ENCODE measurements around the gene GINS1. TPM values are rescaled to one million over a fixed set of nuclear protein-coding genes. Genes with fewer than 3 reads are reported as not detected.

The GINS1 gene
- polyA plus RNA-seq, 1 of the 3 experiments (the other 2 are of a cell fraction): 5.1 TPM

- peaks cover 56% of the 10 kb centered on the region for H3K79me2 ChIP-seq (ENCODE audit: insufficient read depth)
- TF ChIP-seq FOXM1 (IDR thresholded peaks at IDR 0.05; ENCODE audit: low read depth): no peak
- TF ChIP-seq MXI1 (IDR thresholded peaks at IDR 0.05; ENCODE audit: low read depth, low read length): 0 out of 2 replicates have a peak, but pooled peaks have one; percentile 15
- TF ChIP-seq, protein P1, sequence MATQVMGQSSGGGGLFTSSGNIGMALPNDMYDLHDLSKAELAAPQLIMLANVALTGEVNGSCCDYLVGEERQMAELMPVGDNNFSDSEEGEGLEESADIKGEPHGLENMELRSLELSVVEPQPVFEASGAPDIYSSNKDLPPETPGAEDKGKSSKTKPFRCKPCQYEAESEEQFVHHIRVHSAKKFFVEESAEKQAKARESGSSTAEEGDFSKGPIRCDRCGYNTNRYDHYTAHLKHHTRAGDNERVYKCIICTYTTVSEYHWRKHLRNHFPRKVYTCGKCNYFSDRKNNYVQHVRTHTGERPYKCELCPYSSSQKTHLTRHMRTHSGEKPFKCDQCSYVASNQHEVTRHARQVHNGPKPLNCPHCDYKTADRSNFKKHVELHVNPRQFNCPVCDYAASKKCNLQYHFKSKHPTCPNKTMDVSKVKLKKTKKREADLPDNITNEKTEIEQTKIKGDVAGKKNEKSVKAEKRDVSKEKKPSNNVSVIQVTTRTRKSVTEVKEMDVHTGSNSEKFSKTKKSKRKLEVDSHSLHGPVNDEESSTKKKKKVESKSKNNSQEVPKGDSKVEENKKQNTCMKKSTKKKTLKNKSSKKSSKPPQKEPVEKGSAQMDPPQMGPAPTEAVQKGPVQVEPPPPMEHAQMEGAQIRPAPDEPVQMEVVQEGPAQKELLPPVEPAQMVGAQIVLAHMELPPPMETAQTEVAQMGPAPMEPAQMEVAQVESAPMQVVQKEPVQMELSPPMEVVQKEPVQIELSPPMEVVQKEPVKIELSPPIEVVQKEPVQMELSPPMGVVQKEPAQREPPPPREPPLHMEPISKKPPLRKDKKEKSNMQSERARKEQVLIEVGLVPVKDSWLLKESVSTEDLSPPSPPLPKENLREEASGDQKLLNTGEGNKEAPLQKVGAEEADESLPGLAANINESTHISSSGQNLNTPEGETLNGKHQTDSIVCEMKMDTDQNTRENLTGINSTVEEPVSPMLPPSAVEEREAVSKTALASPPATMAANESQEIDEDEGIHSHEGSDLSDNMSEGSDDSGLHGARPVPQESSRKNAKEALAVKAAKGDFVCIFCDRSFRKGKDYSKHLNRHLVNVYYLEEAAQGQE (IDR thresholded peaks at IDR 0.05; ENCODE audit: low read depth, low read length): no peak
- no peak for TF ChIP-seq NFIC (IDR thresholded peaks at IDR 0.05; ENCODE audit: borderline replicate concordance)
- peak overlapping the region; percentile 76 to 79 for H3K27ac ChIP-seq (ENCODE audit: low read depth in 2 of 2, low read length in 1 of 2)
- peak overlapping the region; percentile 87 for H3K9ac ChIP-seq
- H3K4me3 ChIP-seq (ENCODE audit: low read depth in 2 of 2, low read length in 1 of 2): peak overlapping the region; percentile 80 to 89
- H3K4me2 ChIP-seq: peak overlapping the region; percentile 95
- 23% methylated on average over 17 of the region's 19 CpGs for WGBS (ENCODE audit: low lambda C conversion rate)
- H2AFZ ChIP-seq (ENCODE audit: low read depth): peak overlapping the region; percentile 78
- no peaks in the 10 kb centered on the region for H3K9me2 ChIP-seq
- peaks cover 0 to 3% of the 10 kb centered on the region in 2 experiments; a peak in 1 of 4 replicates for H3K4me1 ChIP-seq (ENCODE audit: control insufficient read depth in 1 of 2, insufficient read depth in 2 of 2, low read depth in 1 of 2, low read length in 1 of 2)
- ChIA-PET POLR2A (no interaction called here), CTCF (interaction anchor here (0.6 to 1.7 kb wide), 2 partner anchors 9 to 406 kb away, joined by 3 to 7 read pairs; no protein-coding TSS in a partner anchor)
- no peaks in the 10 kb centered on the region for H4K20me1 ChIP-seq (ENCODE audit: insufficient read depth)
- no peaks in the 10 kb centered on the region for H3K9me3 ChIP-seq
- H3F3A ChIP-seq (replicated peaks; ENCODE audit: insufficient read depth): peaks cover 3% of the 10 kb centered on the region
- DNase-seq: peak; percentile 13
- H3K36me3 ChIP-seq (replicated peaks in 1 of 2; ENCODE audit: control insufficient read depth in 1 of 2, insufficient read depth in 2 of 2, low read length in 1 of 2): peaks cover 0 to 6% of the 10 kb centered on the region in 2 experiments
- no peaks in the 10 kb centered on the region for H3K27me3 ChIP-seq (ENCODE audit: insufficient read depth)
These were observed 18.0 kb upstream of the GINS1 start for GRCh38 chr20:25389401-25389857.

DNA sequence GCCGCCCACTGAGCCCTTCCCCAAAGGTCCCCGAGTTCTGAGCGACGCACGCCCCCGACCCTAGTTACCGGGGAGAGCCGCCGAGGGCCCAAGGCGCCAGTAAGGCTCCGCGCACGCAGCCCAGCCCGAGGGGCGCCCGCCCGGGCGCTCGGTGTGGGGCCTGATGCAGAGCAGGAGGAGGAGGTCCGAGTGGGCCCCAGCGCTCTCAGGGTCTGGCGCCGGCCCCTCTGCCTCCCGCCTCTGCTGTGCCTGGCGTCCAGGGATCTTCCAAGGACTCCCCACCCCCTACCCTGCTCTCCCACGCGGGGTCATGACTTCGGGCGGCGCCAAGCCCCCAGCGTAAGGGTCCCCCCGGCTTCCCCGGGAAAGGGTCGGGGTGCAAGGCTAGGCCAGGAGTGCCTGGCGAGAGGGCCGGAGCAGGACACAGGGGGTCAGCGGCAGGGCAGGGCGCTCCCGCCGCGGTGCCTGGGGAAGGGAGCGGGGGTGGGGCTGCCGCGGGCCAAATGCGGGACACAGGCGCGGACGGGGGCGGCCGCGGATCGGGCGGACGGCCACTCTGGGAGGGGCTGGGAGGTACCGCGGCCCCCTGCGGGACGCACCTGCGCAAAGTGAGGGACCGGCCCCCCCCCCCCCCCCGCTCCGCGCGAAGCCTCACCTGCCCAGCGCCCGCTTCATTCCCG is 17.5 kb upstream of the GINS1 start:
- POLR2A ChIA-PET: no interaction called here
- peak overlapping the region; percentile 78; the same call in 1 of the 2 replicates for H2AFZ ChIP-seq (ENCODE audit: low read depth)
- H3K36me3 ChIP-seq (replicated peaks in 1 of 2; ENCODE audit: control insufficient read depth in 1 of 2, insufficient read depth in 2 of 2, low read length in 1 of 2): peaks cover 0 to 6% of the 10 kb centered on the region in 2 experiments
- H3F3A ChIP-seq (replicated peaks; ENCODE audit: insufficient read depth): peaks cover 3% of the 10 kb centered on the region
- H3K4me2 ChIP-seq: peak overlapping the region; percentile 95
- no peaks in the 10 kb centered on the region for H4K20me1 ChIP-seq (ENCODE audit: insufficient read depth)
- 0% methylated on average over 12 of the region's 67 CpGs for WGBS (ENCODE audit: low lambda C conversion rate)
- TF ChIP-seq USF2 (IDR thresholded peaks at IDR 0.05; ENCODE audit: borderline replicate concordance, low read depth, low read length) (no peak), SIN3A (IDR thresholded peaks at IDR 0.05; ENCODE audit: borderline replicate concordance, low read depth, low read length) (no peak), RFX5 (IDR thresholded peaks at IDR 0.05; ENCODE audit: low read length) (no peak), GATA2 (CRISPR knock-in tag; IDR thresholded peaks at IDR 0.05) (no peak), TCF12 (IDR thresholded peaks at IDR 0.05) (no peak)
- CTCF ChIA-PET: interaction anchor here (0.6 to 1.7 kb wide), 3 partner anchors 9 to 406 kb away, joined by 3 to 7 read pairs (median 5); no protein-coding TSS in a partner anchor
- peaks cover 51% of the 10 kb centered on the region for H3K79me2 ChIP-seq (ENCODE audit: insufficient read depth)
- H3K27me3 ChIP-seq (ENCODE audit: insufficient read depth): no peaks in the 10 kb centered on the region
- peak overlapping the region; percentile 76 to 79 for H3K27ac ChIP-seq (ENCODE audit: low read depth in 2 of 2, low read length in 1 of 2)
- peak; percentile 82 for DNase-seq
- no peaks in the 10 kb centered on the region for H3K9me3 ChIP-seq
- H3K9ac ChIP-seq: peak overlapping the region; percentile 87
- H3K4me3 ChIP-seq (ENCODE audit: low read depth in 2 of 2, low read length in 1 of 2): peak overlapping the region; percentile 80 to 89
- H3K4me1 ChIP-seq (ENCODE audit: control insufficient read depth in 1 of 2, insufficient read depth in 2 of 2, low read depth in 1 of 2, low read length in 1 of 2): peaks cover 0 to 3% of the 10 kb centered on the region in 2 experiments; a peak in 1 of 4 replicates
- no peaks in the 10 kb centered on the region for H3K9me2 ChIP-seq
